ENCODE data around the gene SLC15A4.

Gene SLC15A4

GRCh38 chr12:128823916-128824839, at the start of gene SLC15A4:
Gene SLC15A4, minus strand, starts transcription at chr12:128823958. Its CDS starts 15 bp downstream, at chr12:128823943.
- peak within 1 kb of the TSS; percentile 97 for H3K9ac ChIP-seq (ENCODE audit: low read length)
- DNase-seq (ENCODE audit: low read depth) = peak; percentile 97
- H3K27me3 ChIP-seq (replicated peaks; ENCODE audit: control insufficient read depth, insufficient read depth, low read length) = no peaks in the 10 kb centered on the region
- peaks cover 13% of the 10 kb centered on the region for H3K4me1 ChIP-seq (ENCODE audit: control insufficient read depth, insufficient read depth, low read length)
- peak within 1 kb of the TSS; percentile 98 for H3K4me3 ChIP-seq (ENCODE audit: low read length)
- no peaks in the 10 kb centered on the region for H3K36me3 ChIP-seq (ENCODE audit: control insufficient read depth, insufficient read depth, low read length, severe bottlenecking)
- peaks cover 3% of the 10 kb centered on the region for H3K9me3 ChIP-seq (ENCODE audit: control insufficient read depth, low read length)

- peaks cover 10% of the 10 kb centered on the region for H3K9me3 ChIP-seq (ENCODE audit: control insufficient read depth, low read length)
- no peaks in the 10 kb centered on the region for H3K4me1 ChIP-seq (ENCODE audit: control insufficient read depth, insufficient read depth, low read length)
- no peak overlapping the region for H3K4me3 ChIP-seq (ENCODE audit: low read length)
- no peaks in the 10 kb centered on the region for H3K27me3 ChIP-seq (replicated peaks; ENCODE audit: control insufficient read depth, insufficient read depth, low read length)
- H3K9ac ChIP-seq (ENCODE audit: low read length) = no peak overlapping the region
- no peak for DNase-seq (ENCODE audit: low read depth)
- H3K36me3 ChIP-seq (ENCODE audit: control insufficient read depth, insufficient read depth, low read length, severe bottlenecking) = no peaks in the 10 kb centered on the region
Measured at GRCh38 chr12:128872303-128872702, 48.5 kb upstream of the SLC15A4 start.

- no peak overlapping the region for H3K9ac ChIP-seq (ENCODE audit: low read length)
- peaks cover 5% of the 10 kb centered on the region for H3K9me3 ChIP-seq (ENCODE audit: control insufficient read depth, low read length)
- no peaks in the 10 kb centered on the region for H3K27me3 ChIP-seq (replicated peaks; ENCODE audit: control insufficient read depth, insufficient read depth, low read length)
- H3K36me3 ChIP-seq (ENCODE audit: control insufficient read depth, insufficient read depth, low read length, severe bottlenecking) = no peaks in the 10 kb centered on the region
- no peak for DNase-seq (ENCODE audit: low read depth)
- no peaks in the 10 kb centered on the region for H3K4me1 ChIP-seq (ENCODE audit: control insufficient read depth, insufficient read depth, low read length)
- H3K4me3 ChIP-seq (ENCODE audit: low read length) = no peak overlapping the region
Measured at GRCh38 chr12:128871516-128871892, 47.7 kb upstream of the SLC15A4 start.

GRCh38 chr12:128867466-128867865, 43.7 kb upstream of the SLC15A4 start:
- Histone ChIP-seq H3K36me3 (ENCODE audit: control insufficient read depth, insufficient read depth, low read length, severe bottlenecking) (no peaks in the 10 kb centered on the region), H3K9me3 (ENCODE audit: control insufficient read depth, low read length) (no peaks in the 10 kb centered on the region), H3K27me3 (replicated peaks; ENCODE audit: control insufficient read depth, insufficient read depth, low read length) (no peaks in the 10 kb centered on the region), H3K4me1 (ENCODE audit: control insufficient read depth, insufficient read depth, low read length) (no peaks in the 10 kb centered on the region), H3K4me3 (ENCODE audit: low read length) (no peak overlapping the region), H3K9ac (ENCODE audit: low read length) (no peak overlapping the region)
- no peak for DNase-seq (ENCODE audit: low read depth)

- no peaks in the 10 kb centered on the region for H3K27me3 ChIP-seq (replicated peaks; ENCODE audit: control insufficient read depth, insufficient read depth, low read length)
- no peaks in the 10 kb centered on the region for H3K36me3 ChIP-seq (ENCODE audit: control insufficient read depth, insufficient read depth, low read length, severe bottlenecking)
- H3K9me3 ChIP-seq (ENCODE audit: control insufficient read depth, low read length) = no peaks in the 10 kb centered on the region
- no peak for DNase-seq (ENCODE audit: low read depth)
- H3K4me3 ChIP-seq (ENCODE audit: low read length) = no peak overlapping the region
- H3K9ac ChIP-seq (ENCODE audit: low read length) = no peak overlapping the region
- no peaks in the 10 kb centered on the region for H3K4me1 ChIP-seq (ENCODE audit: control insufficient read depth, insufficient read depth, low read length)
Measured at GRCh38 chr12:128864516-128865186, 40.9 kb upstream of the SLC15A4 start.

- DNase-seq (ENCODE audit: low read depth) = no peak
- Histone ChIP-seq H3K36me3 (ENCODE audit: control insufficient read depth, insufficient read depth, low read length, severe bottlenecking) (no peaks in the 10 kb centered on the region), H3K27me3 (replicated peaks; ENCODE audit: control insufficient read depth, insufficient read depth, low read length) (no peaks in the 10 kb centered on the region), H3K9ac (ENCODE audit: low read length) (no peak overlapping the region), H3K4me3 (ENCODE audit: low read length) (no peak overlapping the region), H3K9me3 (ENCODE audit: control insufficient read depth, low read length) (no peaks in the 10 kb centered on the region), H3K4me1 (ENCODE audit: control insufficient read depth, insufficient read depth, low read length) (no peaks in the 10 kb centered on the region)
Measured at GRCh38 chr12:128863957-128864356, 40.2 kb upstream of the SLC15A4 start.

- no peak for DNase-seq (ENCODE audit: low read depth)
- no peak overlapping the region for H3K9ac ChIP-seq (ENCODE audit: low read length)
Measured at GRCh38 chr12:128861226-128862016, 37.7 kb upstream of the SLC15A4 start.

GRCh38 chr12:128859311-128859710, 35.6 kb upstream of the SLC15A4 start:
- DNase-seq (ENCODE audit: low read depth) = no peak
- no peak overlapping the region for H3K4me3 ChIP-seq (ENCODE audit: low read length)
- no peak overlapping the region for H3K9ac ChIP-seq (ENCODE audit: low read length)
- H3K4me1 ChIP-seq (ENCODE audit: control insufficient read depth, insufficient read depth, low read length) = no peaks in the 10 kb centered on the region
- no peaks in the 10 kb centered on the region for H3K36me3 ChIP-seq (ENCODE audit: control insufficient read depth, insufficient read depth, low read length, severe bottlenecking)
- no peaks in the 10 kb centered on the region for H3K9me3 ChIP-seq (ENCODE audit: control insufficient read depth, low read length)
- H3K27me3 ChIP-seq (replicated peaks; ENCODE audit: control insufficient read depth, insufficient read depth, low read length) = no peaks in the 10 kb centered on the region

More at GRCh38 chr12:128861226-128862016, 37.7 kb upstream of the SLC15A4 start:
- Histone ChIP-seq H3K9me3 (ENCODE audit: control insufficient read depth, low read length) (no peaks in the 10 kb centered on the region), H3K4me1 (ENCODE audit: control insufficient read depth, insufficient read depth, low read length) (no peaks in the 10 kb centered on the region), H3K4me3 (ENCODE audit: low read length) (no peak overlapping the region), H3K27me3 (replicated peaks; ENCODE audit: control insufficient read depth, insufficient read depth, low read length) (no peaks in the 10 kb centered on the region), H3K36me3 (ENCODE audit: control insufficient read depth, insufficient read depth, low read length, severe bottlenecking) (no peaks in the 10 kb centered on the region)

- DNase-seq (ENCODE audit: low read depth) = no peak
- no peaks in the 10 kb centered on the region for H3K4me1 ChIP-seq (ENCODE audit: control insufficient read depth, insufficient read depth, low read length)
- no peak overlapping the region for H3K9ac ChIP-seq (ENCODE audit: low read length)
- no peaks in the 10 kb centered on the region for H3K9me3 ChIP-seq (ENCODE audit: control insufficient read depth, low read length)
- no peak overlapping the region for H3K4me3 ChIP-seq (ENCODE audit: low read length)
- no peaks in the 10 kb centered on the region for H3K36me3 ChIP-seq (ENCODE audit: control insufficient read depth, insufficient read depth, low read length, severe bottlenecking)
- peaks cover 9% of the 10 kb centered on the region for H3K27me3 ChIP-seq (replicated peaks; ENCODE audit: control insufficient read depth, insufficient read depth, low read length)
Measured at GRCh38 chr12:128857133-128857763, 33.5 kb upstream of the SLC15A4 start.

GRCh38 chr12:128856791-128857078, 33.0 kb upstream of the SLC15A4 start:
- Histone ChIP-seq H3K4me1 (ENCODE audit: control insufficient read depth, insufficient read depth, low read length) (no peaks in the 10 kb centered on the region), H3K36me3 (ENCODE audit: control insufficient read depth, insufficient read depth, low read length, severe bottlenecking) (no peaks in the 10 kb centered on the region), H3K9ac (ENCODE audit: low read length) (no peak overlapping the region), H3K27me3 (replicated peaks; ENCODE audit: control insufficient read depth, insufficient read depth, low read length) (peaks cover 9% of the 10 kb centered on the region), H3K9me3 (ENCODE audit: control insufficient read depth, low read length) (no peaks in the 10 kb centered on the region), H3K4me3 (ENCODE audit: low read length) (no peak overlapping the region)
- no peak for DNase-seq (ENCODE audit: low read depth)

Data from adipocyte (in vitro differentiated cells).